NOMO-1 treated with dmso at 0.1 percent for 144 hours (cell line): ENCODE results near the gene FSTL1.

ENCODE experiments used
- DNase-seq: peaks from one replicate; lab custom pipeline; 2025; ENCODE audit not compliant: unreplicated experiment; lab: John Stamatoyannopoulos, UW

FSTL1 gene

GRCh38 chr3:120450600-120451271 lies at the start of gene FSTL1:
Gene FSTL1, minus strand, starts transcription at chr3:120450992. Its CDS starts 246 bp downstream, at chr3:120450746.
- DNase-seq: peak; percentile 21

DNA sequence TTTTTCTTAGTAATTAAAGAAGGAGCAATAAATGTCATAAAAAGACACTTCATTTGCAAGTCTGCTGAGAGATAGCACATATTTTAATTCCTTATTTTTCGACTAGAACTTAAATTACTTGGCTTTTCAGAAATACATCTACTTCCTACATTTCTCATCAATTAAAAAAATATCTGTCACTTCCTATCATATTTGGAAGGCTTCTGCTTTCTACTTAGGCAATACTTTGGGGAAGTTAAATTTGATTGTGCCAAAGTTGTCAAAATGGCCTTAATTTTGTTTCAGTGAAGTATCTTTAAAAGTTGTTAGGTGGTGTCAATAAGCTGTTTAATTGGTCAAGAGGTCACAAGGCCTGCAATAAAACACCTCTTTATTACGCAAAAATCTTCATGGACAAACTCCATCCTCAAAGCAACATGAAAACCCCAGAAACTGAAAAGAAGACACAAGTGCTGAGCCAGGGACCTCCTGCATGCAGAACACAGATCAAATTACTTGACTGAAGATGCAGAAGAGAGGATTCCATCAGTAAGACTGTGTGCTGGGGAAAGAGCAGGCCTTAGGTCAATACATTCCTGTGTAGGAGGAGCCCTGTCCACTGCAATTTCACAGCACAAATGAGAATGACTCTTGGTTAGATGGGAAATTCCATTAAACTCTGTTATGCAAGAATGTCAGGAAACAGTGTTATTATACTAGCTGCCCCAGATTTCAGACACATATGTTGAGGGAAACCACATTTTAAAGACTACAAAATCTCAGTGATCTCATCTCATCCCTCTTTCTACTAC lies 48.0 kb upstream of the FSTL1 start:
- peak; percentile 28 for DNase-seq

- no peak for DNase-seq
Observed at GRCh38 chr3:120497818-120498217, 47.0 kb upstream of the FSTL1 start.

- no peak for DNase-seq
Observed at GRCh38 chr3:120497336-120497735, 46.5 kb upstream of the FSTL1 start.

DNA sequence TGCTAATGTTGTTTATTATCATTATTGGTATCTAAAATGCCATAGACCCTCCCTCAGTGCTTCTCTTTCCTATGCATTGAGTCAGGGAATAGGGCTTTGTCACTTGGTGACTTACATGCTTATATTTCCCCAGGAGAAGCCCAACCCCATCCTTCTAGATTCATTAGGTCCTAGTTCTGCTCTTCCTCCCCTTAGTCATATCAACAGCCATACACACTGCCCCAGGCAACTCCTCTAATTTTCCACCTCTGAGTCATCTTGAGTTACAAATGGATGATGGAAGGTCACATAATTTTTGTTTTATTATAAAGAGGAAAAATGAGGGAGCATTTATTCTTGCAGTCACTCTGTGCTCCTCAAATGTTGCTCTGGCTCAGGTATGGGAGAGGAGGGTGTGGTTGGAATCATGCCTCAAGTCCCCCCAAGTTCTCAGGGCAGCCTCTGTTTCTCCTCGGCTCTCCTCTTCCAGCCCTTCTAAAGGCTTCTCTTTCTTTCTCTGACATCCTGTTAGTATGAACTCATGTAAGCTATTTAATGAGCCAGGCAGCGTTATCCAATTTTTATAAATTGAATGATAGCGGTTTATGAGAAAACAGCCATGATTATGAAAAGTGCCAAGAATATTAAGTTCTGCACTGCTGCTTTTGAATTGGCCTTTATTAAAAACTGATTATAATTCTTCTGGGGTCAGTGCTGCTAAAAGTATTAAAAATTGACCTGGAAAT lies 45.6 kb upstream of the FSTL1 start:
- no peak for DNase-seq

- DNase-seq: no peak
Observed at GRCh38 chr3:120495809-120496208, 45.0 kb upstream of the FSTL1 start.

- no peak for DNase-seq
Observed at GRCh38 chr3:120492103-120492502, 41.3 kb upstream of the FSTL1 start.

- no peak for DNase-seq
Observed at GRCh38 chr3:120489421-120489820, 38.6 kb upstream of the FSTL1 start.

DNA sequence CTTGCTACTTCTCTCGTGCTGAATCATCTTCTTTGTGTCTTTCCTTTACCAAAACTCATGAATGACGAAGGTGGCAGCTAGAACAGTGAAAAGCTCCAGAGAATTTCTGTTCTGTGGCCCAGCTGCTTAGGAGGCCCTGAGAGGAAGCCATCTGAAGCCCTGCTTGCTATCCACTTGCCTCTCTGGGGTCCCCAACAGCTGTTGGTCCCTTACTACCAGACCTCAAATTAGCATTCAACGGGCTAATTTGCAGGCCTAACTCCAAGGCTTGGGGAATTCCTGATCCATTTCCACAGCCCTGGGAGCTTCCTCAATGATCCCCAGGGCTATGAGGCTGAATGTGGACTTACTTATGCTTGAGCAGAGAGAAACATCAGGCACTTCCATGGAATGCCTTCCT lies 37.5 kb upstream of the FSTL1 start:
- DNase-seq: no peak

DNA sequence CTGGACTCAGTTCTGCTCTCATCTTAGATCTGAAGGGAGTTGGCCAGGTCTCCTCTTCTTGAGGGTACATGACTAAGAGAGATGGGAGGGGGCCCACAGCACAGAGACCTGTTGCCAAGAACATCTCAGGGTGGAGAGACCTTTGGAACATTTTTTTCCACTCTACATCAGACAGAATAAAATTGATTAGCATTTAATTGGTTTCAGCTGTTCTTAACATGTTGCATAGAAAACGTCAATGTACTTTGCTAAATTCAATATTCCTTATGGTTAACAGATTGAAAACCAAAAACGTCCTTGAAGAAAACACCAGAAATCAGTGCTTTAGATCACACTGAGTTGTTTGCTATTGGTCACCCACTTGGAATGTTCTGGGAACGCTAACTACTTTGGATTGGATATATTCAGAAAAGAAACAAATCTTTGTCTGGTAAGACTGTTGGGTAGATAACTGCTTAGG lies 36.4 kb upstream of the FSTL1 start:
- DNase-seq: no peak

DNA sequence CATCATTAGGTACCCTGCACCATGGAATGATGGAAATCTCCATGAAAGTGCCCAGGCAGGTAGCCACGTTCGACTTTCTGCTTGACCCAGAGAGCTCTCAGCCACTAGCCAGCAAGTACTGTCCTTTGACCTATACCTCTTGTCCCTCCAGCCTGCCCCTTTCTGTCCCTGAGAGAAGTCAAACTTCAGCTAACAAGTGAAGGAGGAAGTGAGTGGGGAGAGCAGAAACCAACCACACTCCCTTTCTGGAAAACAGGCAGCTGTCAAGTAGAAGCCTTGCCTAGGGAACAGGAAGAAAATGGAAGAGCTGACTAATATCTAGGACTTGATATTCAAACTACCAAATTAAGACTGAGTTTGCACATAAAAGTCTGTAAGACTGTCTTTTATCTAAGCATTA lies 30.3 kb upstream of the FSTL1 start:
- no peak for DNase-seq

DNA sequence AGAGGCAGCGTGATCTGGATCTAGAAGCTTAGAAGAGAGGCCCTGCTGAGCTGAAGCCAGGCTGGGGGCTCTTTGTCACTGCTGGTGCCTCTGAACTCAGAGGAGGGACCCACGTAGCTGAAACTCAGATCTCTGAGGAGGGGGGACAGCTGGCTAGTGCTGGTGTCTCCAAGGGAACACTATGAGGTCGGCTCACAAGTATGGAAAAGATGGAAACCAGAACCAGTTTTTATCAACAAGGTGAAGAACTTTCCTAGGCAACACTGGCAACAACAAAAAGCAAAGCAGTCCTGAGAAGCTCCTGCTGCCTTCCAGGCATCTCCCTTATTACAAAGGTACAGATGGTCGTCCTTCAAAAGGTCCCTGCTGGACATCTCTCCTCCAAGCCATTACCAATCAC lies 27.0 kb upstream of the FSTL1 start:
- DNase-seq: no peak

- DNase-seq: no peak
Observed at GRCh38 chr3:120475722-120476377, 25.1 kb upstream of the FSTL1 start.

GRCh38 chr3:120473896-120474675 lies 23.3 kb upstream of the FSTL1 start:
- DNase-seq: no peak

- DNase-seq: no peak
Observed at GRCh38 chr3:120473389-120473788, 22.6 kb upstream of the FSTL1 start.

GRCh38 chr3:120472121-120472844 lies 21.5 kb upstream of the FSTL1 start:
- no peak for DNase-seq

GRCh38 chr3:120471643-120472042 lies 20.9 kb upstream of the FSTL1 start:
- DNase-seq: no peak

- no peak for DNase-seq
Observed at GRCh38 chr3:120470870-120471269, 20.1 kb upstream of the FSTL1 start.

GRCh38 chr3:120469882-120470301 lies 19.1 kb upstream of the FSTL1 start:
- DNase-seq: no peak

- DNase-seq: no peak
Observed at GRCh38 chr3:120469440-120469839, 18.6 kb upstream of the FSTL1 start.
